Right cardiac atrium (tissue), 5 donors: ENCODE data around the gene FAM227B. TPM values are rescaled to one million over a fixed set of nuclear protein-coding genes. Genes with fewer than 3 reads are reported as not detected.
"Not testable (repeated sequence)": the region's sequence is repeated elsewhere in the genome, so short reads cannot be mapped to it uniquely, and the experiment has no call there.

ENCODE experiments used
- ATAC-seq, 2 donors: fragments of 200-7000 bp; cut with Tn5 transposase; one replicate each; pipeline versions ENCODE4 v1.8.0 to v1.9.1; 2020; ENCODE audit warnings: moderate library complexity in 2 of 2, mild to moderate bottlenecking in 1 of 2
- DNase-seq, 3 donors: peaks; one replicate each; pipeline ENCODE4 v3.0.0-alpha.2; 2020
- H3K27ac ChIP-seq: one replicate; pipeline ENCODE4 v1.5.1; 2013; ENCODE audit warnings: mild to moderate bottlenecking, low read length, control low read depth, moderate library complexity
- H3K27me3 ChIP-seq: one replicate; pipeline ENCODE4 v1.6.1; 2013; ENCODE audit not compliant: control insufficient read depth, insufficient read depth
- H3K4me1 ChIP-seq: one replicate; pipeline ENCODE4 v1.6.1; 2013; ENCODE audit warnings: low read length; ENCODE audit not compliant: control insufficient read depth, insufficient read depth
- H3K4me3 ChIP-seq: one replicate; pipeline ENCODE4 v1.5.1; 2013; ENCODE audit warnings: low read length, control low read depth
- H3K9me3 ChIP-seq: one replicate; pipeline ENCODE4 v1.6.1; 2013; ENCODE audit warnings: low read length; ENCODE audit not compliant: control insufficient read depth
- WGBS: extraction: QIAGEN DNeasy Blood & Tissue Kit; methylation state at CpG from one replicate; pipeline ENCODE4 v1.1.7; 2013; 5-methylcytosine and 5-hydroxymethylcytosine counted together
- intact Hi-C, 4 donors: fragments of 100-400 bp; cut with DNase I; formaldehyde crosslinking; loops; one replicate each; pipeline versions ENCODE4 v1.11.0 to v1.14.0; 2022 to 2023
- polyA plus RNA-seq: library from polyadenylated mRNA; stranded (reverse); fragments of 200-250 nt; gene quantifications from one replicate; pipeline ENCODE4 v1.2.3, GENCODE V29; 2013
- total RNA-seq, 4 donors: library from RNA; stranded (reverse); fragmentation: NEBNext Ultra II Directional; extraction: Animal tissue kit (Norgen Biotek cat#: 25700); gene quantifications; one replicate each; pipeline ENCODE4 v1.2.1, GENCODE V29; 2021
- donor health status: healthy with polysubstance abuse.
- donor health status: DM: no; HTN: yes; CAD: no.
- donor health status: DM: no; HTN: no; CAD: no.
- donor health status: DM: no; HTN: yes; CAD: no; lungs with severe emphysema.
- donor health status: DM: yes; HTN: yes; CAD: no.

The FAM227B gene
- total and polyA plus RNA-seq, 5 donors = 9.8 to 19.2 (median 12.4) TPM

DNA sequence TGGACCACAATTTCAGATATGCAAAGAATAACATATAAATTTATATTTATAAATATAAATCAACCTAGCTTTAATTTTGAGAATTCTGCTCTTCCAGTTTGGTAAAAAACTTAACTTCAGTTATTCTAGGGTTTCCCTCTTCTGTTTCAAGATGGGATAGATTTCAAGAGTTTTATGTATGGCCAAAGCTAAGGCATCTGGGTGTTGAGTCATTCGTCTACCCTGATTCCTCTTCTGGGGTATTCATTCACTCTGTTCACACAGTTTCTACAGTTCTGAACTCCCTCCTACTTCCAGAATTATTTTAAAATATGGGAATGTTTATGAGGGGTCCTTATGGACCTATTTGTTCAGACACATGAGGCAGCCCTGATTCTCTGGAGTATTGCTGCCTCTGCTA, 201.8 kb downstream of the FAM227B start:
- ATAC-seq (no peak), DNase-seq (no peak)
- H3K4me1 ChIP-seq = no peaks in the 10 kb centered on the region
- no peaks in the 10 kb centered on the region for H3K27me3 ChIP-seq
- WGBS = 80% methylated on average over 1 of the region's 1 CpG
- intact Hi-C loops = loop anchor here in 2 of 4 donors (5.0 kb wide), 1 partner anchor 187 kb away; no protein-coding TSS in a partner anchor
- no peaks in the 10 kb centered on the region for H3K9me3 ChIP-seq
- no peak overlapping the region for H3K4me3 ChIP-seq
- H3K27ac ChIP-seq = no peak overlapping the region

DNA sequence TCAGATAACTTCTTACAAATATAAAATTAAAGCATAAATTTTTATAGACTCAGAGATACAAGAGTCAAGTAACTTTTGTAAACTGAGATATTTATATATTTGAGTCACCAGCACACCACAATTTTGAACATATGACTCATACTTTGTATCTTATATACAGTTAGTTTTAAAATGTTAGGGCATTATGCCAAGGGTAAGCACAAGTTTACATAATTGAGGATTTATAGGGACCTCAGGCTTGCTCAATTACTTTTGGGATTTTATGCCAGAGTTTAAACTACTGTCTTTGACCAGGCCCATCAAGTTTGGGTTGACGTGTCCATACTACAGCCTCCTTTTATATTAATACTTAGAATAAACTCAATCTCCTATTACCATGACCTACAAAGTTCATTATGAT, 205.0 kb downstream of the FAM227B start:
- ATAC-seq = no peak
- H3K4me3 ChIP-seq = no peak overlapping the region
- intact Hi-C loops = loop anchor here in 2 of 4 donors (5.0 kb wide), 1 partner anchor 183 kb away; no protein-coding TSS in a partner anchor
- H3K27me3 ChIP-seq = no peaks in the 10 kb centered on the region
- WGBS = 92% methylated on average over 1 of the region's 1 CpG
- no peak for DNase-seq
- no peaks in the 10 kb centered on the region for H3K4me1 ChIP-seq
- no peak overlapping the region for H3K27ac ChIP-seq
- H3K9me3 ChIP-seq = no peaks in the 10 kb centered on the region

GRCh38 chr15:49415149-49415548, 205.5 kb downstream of the FAM227B start:
- no peaks in the 10 kb centered on the region for H3K27me3 ChIP-seq
- H3K9me3 ChIP-seq = no peaks in the 10 kb centered on the region
- intact Hi-C loops = loop anchor here in 2 of 4 donors (5.0 kb wide), 1 partner anchor 183 kb away; no protein-coding TSS in a partner anchor
- no peak overlapping the region for H3K4me3 ChIP-seq
- ATAC-seq = no peak
- no peak overlapping the region for H3K27ac ChIP-seq
- no peak for DNase-seq
- no peaks in the 10 kb centered on the region for H3K4me1 ChIP-seq

DNA sequence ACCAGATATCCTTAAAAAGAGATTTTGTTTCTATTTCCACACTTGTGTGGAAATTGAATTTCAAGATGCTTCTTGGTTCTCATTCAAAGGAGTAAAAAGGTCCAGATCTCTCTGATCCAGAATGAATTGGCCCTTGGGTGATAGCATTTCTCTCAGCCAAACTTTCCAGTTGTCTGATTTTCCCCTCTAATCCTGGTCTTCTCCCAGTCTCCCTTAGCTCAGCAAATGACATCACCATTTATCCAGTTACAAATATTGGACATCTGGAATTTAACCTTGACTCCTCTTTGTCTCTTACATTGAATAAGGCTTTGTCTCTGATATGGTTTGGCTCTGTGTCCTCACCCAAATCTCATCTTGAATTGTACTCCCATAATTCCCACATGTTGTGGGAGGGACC, 207.8 kb downstream of the FAM227B start:
- no peak for ATAC-seq

DNA sequence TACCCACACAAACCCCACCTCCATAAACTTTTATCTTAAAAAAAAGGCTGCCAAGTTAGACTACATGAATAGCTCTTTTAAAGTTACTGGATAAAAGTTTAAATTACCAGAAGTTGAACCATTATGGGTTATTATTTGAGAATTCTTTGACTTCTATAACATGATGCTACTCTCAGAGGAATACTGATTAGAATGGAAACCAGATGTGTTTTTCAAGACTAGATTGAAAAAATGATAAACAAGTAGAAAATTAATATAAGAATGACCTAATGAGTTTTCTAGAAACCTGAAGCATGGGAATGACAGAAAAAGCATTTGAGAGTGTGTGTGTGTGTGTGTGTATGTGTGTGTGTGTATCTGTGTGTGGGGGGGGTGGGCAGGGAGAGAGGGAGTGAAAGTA, 210.0 kb downstream of the FAM227B start:
- Histone ChIP-seq H3K9me3 (no peaks in the 10 kb centered on the region), H3K27ac (no peak overlapping the region), H3K27me3 (no peaks in the 10 kb centered on the region), H3K4me1 (no peaks in the 10 kb centered on the region), H3K4me3 (no peak overlapping the region)
- ATAC-seq (no peak), DNase-seq (no peak)
- intact Hi-C loops = no loop called here

More for the DNA sequence above, 207.8 kb downstream of the FAM227B start:
- Histone ChIP-seq H3K4me3 (no peak overlapping the region), H3K9me3 (no peaks in the 10 kb centered on the region), H3K4me1 (no peaks in the 10 kb centered on the region), H3K27me3 (no peaks in the 10 kb centered on the region), H3K27ac (no peak overlapping the region)
- no peak for DNase-seq
- intact Hi-C loops = no loop called here

DNA sequence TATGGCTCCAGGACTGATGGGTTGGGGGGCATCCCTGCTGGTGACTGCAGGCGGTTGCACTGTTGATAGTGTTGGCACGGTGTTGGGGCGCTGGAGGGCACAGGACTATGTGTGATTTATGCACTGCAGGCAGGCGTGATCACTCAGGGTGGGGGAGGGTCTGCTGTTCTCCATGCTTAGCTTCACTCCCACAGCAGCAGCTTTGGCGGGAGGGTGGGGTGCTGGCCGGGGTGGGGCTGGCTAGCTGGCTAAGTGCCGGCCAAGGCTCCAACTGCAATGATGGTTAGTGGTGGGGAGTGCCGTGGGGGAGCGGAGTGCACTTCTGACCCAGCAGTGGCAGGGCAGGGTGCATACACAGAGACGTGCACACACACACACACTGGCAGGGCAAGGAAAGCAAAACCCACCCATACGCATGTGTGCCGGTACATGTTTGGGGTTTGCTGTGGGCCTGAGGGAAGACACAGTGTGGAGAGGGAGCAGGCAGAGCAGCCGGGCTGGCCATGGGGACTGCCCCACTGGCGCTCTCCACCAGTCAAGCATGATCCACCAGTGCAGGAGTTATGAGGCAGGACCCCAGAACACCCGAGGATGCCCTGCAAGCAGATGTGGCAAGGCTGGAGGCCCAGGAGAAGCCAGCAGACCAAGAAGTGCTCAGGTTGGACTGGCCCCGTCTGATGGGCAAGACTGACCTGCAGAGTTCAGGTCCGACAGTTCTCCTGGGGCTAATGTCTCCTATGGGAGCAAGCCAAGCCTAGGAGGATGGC, 214.1 kb downstream of the FAM227B start:
- H3K9me3 ChIP-seq = no peaks in the 10 kb centered on the region
- ATAC-seq (no peak), DNase-seq (peak in 2 of 3 donors; percentile 25 to 37)
- 90% methylated on average over 17 of the region's 17 CpGs for WGBS
- H3K27me3 ChIP-seq = no peaks in the 10 kb centered on the region
- H3K27ac ChIP-seq = no peak overlapping the region
- intact Hi-C loops = no loop called here
- H3K4me1 ChIP-seq = no peaks in the 10 kb centered on the region
- no peak overlapping the region for H3K4me3 ChIP-seq

DNA sequence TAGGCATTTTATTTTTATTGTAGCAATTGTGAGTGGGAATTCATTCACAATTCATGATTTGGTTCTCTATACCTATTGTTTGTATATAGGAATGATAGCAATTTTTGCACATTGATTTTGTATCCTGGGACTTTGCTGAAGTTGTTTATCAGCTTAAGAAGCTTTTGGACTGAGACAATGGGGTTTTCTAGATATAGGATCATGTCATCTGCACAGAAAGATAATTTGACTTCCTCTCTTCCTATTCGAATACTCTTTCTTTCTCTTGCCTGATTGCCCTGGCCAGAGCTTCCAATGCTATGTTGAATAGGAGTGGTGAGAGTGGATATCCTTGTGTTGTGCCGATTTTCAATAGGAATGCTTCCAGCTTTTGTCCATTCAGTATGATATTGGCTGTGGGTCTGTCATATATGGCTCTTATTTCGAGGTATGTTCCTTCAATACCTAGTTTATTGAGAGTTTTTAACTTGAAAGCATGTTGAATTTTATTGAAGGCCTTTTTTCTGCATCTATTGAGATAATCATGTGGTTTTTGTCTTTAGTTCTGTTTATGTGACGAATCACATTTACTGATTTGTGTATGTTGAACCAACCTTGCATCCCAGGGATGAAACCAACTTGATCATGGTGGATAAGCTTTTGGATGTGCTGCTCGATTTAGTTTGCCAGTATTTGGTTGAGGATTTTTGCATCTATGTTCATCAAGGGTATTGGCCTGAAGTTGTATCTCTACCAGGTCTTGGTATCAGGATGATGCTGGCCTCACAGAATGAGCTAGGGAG, 217.9 kb downstream of the FAM227B start:
- intact Hi-C loops, ATAC-seq, DNase-seq, H3K4me1 ChIP-seq, H3K27ac ChIP-seq, H3K4me3 ChIP-seq, H3K9me3 ChIP-seq, H3K27me3 ChIP-seq: not testable (repeated sequence)
- 82% methylated on average over 5 of the region's 5 CpGs for WGBS

DNA sequence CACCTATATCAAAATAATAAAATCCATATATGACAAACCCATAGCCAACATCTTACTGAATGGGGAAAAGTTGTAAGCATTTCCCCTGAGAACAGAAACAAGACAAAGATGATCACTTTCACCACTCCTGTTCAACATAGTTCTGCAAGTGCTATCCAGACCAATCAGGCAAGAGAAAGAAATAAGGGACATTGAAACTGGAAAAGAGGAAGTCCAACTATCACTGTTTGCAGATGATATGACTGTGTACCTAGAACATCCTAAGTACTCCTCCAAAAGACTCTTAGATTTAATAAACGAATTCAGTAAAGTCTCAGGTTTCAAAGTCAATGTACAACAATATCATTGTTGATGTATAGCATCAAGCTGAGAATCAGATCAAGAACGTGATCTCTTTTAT, 233.1 kb downstream of the FAM227B start:
- Histone ChIP-seq H3K9me3 (no peaks in the 10 kb centered on the region), H3K27ac (no peak overlapping the region), H3K27me3 (no peaks in the 10 kb centered on the region), H3K4me1 (no peaks in the 10 kb centered on the region), H3K4me3 (no peak overlapping the region)
- intact Hi-C loops = no loop called here
- no peak for ATAC-seq
- whole genome bisulfite sequencing = 85% methylated on average over 2 of the region's 2 CpGs
- DNase-seq = no peak

- intact Hi-C loops = no loop called here
- H3K27ac ChIP-seq = no peak overlapping the region
- no peak for DNase-seq
- no peak for ATAC-seq
- WGBS = 80% methylated on average over 1 of the region's 1 CpG
- no peaks in the 10 kb centered on the region for H3K9me3 ChIP-seq
- H3K27me3 ChIP-seq = no peaks in the 10 kb centered on the region
- H3K4me1 ChIP-seq = no peaks in the 10 kb centered on the region
- no peak overlapping the region for H3K4me3 ChIP-seq
Observed at GRCh38 chr15:49383266-49383665, 237.4 kb downstream of the FAM227B start.

- Histone ChIP-seq H3K27ac (no peak overlapping the region), H3K4me1 (no peaks in the 10 kb centered on the region)
- intact Hi-C loops = no loop called here
Observed at GRCh38 chr15:49382394-49382793, 238.2 kb downstream of the FAM227B start.

GRCh38 chr15:49380912-49381311, 239.7 kb downstream of the FAM227B start:
- ATAC-seq (no peak), DNase-seq (no peak)
- Histone ChIP-seq H3K27ac (no peak overlapping the region), H3K9me3 (no peaks in the 10 kb centered on the region), H3K27me3 (no peaks in the 10 kb centered on the region), H3K4me3 (no peak overlapping the region), H3K4me1 (no peaks in the 10 kb centered on the region)
- intact Hi-C loops = no loop called here
- 75% methylated on average over 5 of the region's 5 CpGs for WGBS

More at GRCh38 chr15:49382394-49382793, 238.2 kb downstream of the FAM227B start:
- DNase-seq = no peak
- no peaks in the 10 kb centered on the region for H3K9me3 ChIP-seq
- H3K4me3 ChIP-seq = no peak overlapping the region
- no peaks in the 10 kb centered on the region for H3K27me3 ChIP-seq
- ATAC-seq = no peak
